ENCODE results near the gene ISCU.

DNA sequence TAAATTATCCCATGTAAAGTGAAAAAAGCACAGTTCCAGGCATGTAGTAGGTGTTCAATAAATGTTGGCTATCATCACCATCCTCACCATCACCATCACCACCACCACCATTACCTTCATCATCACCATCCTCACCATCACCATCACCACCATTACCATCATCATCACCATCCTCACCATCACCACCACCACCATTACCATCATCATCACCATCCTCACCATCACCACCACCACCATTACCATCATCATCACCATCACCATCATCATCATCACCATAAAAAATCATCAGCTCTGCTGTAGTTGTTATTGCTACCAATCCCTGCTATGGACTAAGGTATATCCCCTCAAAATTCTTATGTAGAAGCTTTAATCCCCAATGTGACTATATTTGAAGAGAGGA lies 15.1 kb downstream of the ISCU start:
- no peak for TF ChIP-seq CTCF (IDR thresholded peaks at IDR 0.05)
- no peak for TF ChIP-seq EP300 (IDR thresholded peaks at IDR 0.05; ENCODE audit: borderline replicate concordance in 1 of 2, low read depth in 1 of 2, low read length in 1 of 2)
- TF ChIP-seq YY1 (IDR thresholded peaks at IDR 0.05; ENCODE audit: low read depth), result no peak
- no peak for TF ChIP-seq TAF1 (IDR thresholded peaks at IDR 0.05; ENCODE audit: borderline replicate concordance, low read depth, low read length)
- TF ChIP-seq, protein P1, sequence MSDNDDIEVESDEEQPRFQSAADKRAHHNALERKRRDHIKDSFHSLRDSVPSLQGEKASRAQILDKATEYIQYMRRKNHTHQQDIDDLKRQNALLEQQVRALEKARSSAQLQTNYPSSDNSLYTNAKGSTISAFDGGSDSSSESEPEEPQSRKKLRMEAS (IDR thresholded peaks at IDR 0.05; ENCODE audit: low read depth), result no peak
- TF ChIP-seq FOSL2 (IDR thresholded peaks at IDR 0.05; ENCODE audit: borderline replicate concordance, low read depth), result no peak
- no peak for TF ChIP-seq SMC3 (IDR thresholded peaks at IDR 0.05; ENCODE audit: low read depth, low read length)
- no peak for TF ChIP-seq USF2 (IDR thresholded peaks at IDR 0.05; ENCODE audit: borderline replicate concordance, low read depth, low read length)
- no peak for TF ChIP-seq EZH2phosphoT487 (IDR thresholded peaks at IDR 0.05; ENCODE audit: borderline replicate concordance, low read depth)

Data from SK-N-SH (cell line).